HG03066 (cell line): Measurements from ENCODE around the gene PRKCH.
"Not testable (repeated sequence)": the region's sequence is repeated elsewhere in the genome, so short reads cannot be mapped to it uniquely, and the experiment has no call there.

Source experiments
- ATAC-seq: cut with Tn5 transposase; IDR thresholded peaks from one replicate; pipeline ENCODE4 v1.9.1; 2021; ENCODE audit warnings: low read depth; ENCODE audit not compliant: unreplicated experiment

The PRKCH gene

DNA sequence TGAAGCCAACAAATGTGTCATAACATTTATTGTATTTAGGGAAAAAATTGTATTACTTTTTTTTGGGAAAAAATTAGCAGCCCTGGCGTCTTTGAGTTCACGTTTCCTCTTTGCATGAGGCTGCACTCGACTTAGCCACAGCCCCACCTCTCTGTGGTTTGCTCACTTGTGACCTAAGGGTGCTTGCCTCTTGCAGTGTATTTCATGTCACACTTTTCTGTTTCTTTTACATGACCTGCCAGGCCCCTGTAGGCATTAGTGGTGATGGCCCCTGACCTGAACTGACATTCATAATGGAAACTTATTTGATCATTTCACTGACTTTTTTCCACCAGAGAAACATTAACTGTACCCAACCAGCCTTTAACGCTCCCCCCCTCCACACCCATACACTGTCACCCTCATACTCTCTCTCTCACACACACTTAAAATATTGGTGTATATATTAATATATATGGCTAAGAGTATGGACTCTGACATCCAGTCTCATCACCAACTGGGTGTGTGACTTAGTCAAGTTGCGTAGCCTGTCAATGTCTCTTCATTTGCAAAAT is 122.9 kb downstream of the PRKCH start:
- peak; percentile 83 for ATAC-seq

GRCh38 chr14:61451491-61451890 is 130.1 kb downstream of the PRKCH start:
- no peak for ATAC-seq

- ATAC-seq = no peak
Observed at GRCh38 chr14:61451891-61452400, 130.6 kb downstream of the PRKCH start.

- ATAC-seq = no peak
Observed at GRCh38 chr14:61452452-61452851, 131.1 kb downstream of the PRKCH start.

- ATAC-seq = no peak
Observed at GRCh38 chr14:61453103-61453767, 131.9 kb downstream of the PRKCH start.

GRCh38 chr14:61454545-61454944 is 133.2 kb downstream of the PRKCH start:
- ATAC-seq = no peak

DNA sequence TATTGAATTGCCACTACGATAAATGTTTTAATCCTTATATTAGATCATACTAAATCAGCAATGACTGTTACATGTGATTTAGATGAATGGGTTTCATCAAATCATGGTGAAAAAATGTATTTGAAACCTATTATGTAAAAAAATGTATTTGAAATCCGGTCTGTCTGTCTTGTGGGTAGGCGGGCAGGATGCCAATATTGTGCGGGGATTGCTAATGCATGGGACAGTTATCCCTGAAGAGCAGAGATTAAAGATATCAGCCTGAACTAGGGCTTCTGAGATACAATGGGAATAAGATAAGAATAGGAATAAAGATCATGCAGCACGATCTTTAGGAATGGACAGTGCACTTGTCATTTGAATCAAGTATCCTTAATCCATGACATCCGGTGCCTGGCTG is 134.0 kb downstream of the PRKCH start:
- ATAC-seq = no peak

DNA sequence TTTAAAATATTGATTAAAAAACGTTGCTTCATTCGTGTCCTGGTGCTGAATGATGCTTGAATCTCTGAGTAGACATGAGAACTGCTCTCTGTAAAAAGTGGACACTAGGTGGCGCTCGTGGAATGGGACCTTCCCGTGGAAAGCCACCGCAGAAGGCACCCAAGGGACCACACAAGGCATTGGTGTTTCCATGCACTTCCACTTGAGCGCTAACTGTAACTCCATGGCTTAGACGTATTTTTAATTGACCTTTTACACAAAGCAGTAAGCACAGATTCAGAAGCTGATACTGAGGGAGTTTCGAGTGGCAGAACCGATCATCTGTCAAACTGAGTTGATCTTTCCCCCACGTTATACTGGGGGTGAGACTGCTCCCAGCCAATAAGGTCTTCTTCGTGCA is 135.3 kb downstream of the PRKCH start:
- ATAC-seq = no peak

GRCh38 chr14:61458766-61459165 is 137.4 kb downstream of the PRKCH start:
- ATAC-seq = no peak

GRCh38 chr14:61459229-61459628 is 137.8 kb downstream of the PRKCH start:
- no peak for ATAC-seq

DNA sequence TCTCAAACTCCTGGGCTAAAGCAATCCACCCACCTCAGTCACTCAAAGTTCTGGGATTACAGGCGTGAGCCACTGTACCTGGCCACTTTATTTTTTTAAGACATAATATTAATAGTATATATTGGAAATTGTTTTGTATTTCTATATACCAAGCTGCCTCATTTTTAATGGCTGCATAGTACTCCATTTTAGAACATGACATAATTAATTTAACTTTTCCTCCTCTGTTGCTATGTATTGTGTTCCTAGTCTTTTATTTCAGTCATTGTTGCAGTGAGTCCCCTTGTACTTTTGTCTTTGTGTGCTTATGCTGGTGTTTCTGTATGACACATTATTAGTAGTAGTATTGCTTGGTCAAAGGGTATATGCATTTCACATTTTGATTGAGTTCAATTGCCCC is 138.7 kb downstream of the PRKCH start:
- no peak for ATAC-seq

DNA sequence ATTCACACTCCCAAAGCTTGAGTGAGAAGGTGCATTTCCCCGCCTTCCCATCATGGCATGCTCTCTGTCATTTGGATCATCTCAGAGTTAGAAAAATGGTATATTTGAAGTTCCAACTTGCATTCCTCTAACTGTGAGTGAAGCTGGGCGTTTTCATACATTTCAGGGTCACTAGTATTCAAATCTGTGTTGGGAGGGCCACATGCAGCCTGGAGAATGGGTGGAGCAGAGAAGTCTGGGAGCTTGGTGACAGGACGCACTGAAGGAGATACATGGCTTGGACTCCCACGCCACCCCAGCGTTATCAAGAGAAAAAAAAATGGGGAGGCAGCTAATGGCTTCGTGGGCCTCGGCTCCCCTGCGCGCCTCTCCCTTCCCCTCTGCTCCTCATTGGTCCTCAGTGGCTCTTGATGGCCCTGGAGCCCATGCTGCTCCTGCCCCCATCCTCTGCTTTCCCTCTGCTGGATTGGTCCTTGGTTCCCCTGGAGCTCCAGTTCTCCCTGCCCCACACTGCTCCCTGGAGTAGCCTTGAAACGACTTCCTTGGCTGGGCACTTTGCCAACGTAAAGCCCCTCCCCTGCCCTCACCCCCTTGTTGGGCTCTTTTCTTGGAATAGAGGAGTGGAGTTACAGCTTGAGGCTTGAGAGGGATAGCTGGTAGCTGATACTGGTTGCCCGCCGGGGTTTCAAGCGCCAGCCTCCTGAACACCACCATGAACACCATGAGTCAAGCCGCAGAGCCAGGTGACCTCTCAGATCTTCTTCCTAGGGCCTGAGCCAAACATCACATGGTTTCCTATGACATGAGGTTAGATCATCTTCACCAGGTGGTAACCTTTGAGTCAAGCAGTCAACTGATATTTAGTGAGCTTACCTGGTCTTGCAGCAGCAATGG is 139.6 kb downstream of the PRKCH start:
- ATAC-seq = no peak

- no peak for ATAC-seq
Observed at GRCh38 chr14:61461808-61462275, 140.5 kb downstream of the PRKCH start.

- ATAC-seq = no peak
Observed at GRCh38 chr14:61462566-61463193, 141.3 kb downstream of the PRKCH start.

DNA sequence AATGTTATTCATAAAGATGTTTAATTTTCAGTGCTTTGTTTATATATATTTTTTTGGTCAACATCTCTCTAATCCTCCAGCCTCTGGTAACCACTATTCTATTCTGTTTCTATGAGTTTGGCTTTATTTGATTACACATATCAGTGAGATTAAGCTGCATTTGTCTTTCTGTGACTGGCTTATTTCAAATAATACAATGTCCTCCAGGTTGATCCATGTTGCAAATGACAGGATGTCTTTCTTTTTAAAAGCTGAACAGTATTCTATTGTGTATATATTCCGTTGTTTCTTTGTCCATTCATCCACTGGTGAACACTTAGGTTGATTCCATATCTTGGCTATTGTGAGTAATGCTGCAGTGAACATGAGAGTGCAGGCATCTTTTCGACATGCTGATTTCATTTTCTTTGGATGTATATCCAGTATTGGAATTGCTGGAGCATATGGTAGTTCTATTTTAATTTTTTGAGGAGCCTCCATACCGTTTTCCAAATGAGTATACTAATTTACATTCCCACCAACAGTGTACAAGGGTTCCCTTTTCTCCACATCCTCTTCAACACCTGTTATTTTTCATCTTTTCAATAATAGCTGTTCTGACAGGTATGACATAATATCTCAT is 142.4 kb downstream of the PRKCH start:
- no peak for ATAC-seq

DNA sequence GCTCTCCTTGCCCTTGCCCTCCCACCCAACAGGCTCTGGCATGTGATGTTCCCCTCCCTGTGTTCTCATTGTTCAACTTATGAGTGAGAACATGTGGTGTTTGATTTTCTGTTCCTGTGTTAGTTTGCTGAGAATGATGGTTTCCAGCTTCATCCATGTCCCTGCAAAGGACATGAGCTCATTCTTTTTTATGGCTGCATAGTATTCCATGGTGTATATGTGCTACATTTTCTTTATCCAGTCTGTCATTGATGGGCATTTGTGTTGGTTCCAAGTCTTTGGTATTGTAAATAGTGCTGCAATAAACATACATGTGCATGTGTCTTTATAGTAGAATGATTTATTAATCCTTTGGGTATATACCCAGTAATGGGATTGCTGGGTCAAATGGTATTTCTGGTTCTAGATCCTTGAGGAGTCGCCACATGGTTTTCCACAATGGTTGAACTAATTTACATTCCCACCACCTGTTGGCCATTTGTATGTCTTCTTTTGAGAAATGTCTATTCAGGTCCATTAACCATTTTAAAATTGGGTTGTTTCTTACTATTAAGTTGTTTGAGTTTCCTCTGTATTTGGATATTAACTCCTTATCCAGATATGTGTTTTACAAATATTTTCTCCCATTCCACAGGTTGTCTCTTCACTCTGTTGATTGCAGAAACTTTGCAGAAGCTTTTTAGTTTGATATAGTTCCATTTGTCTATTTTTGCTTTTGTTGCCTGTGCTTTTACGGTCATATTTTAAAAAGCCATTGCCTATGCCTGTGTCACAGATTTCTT is 143.4 kb downstream of the PRKCH start:
- not testable (repeated sequence) for ATAC-seq

GRCh38 chr14:61466249-61466904 is 145.0 kb downstream of the PRKCH start:
- ATAC-seq = no peak

GRCh38 chr14:61466905-61467280 is 145.5 kb downstream of the PRKCH start:
- ATAC-seq = no peak

- no peak for ATAC-seq
Observed at GRCh38 chr14:61467296-61467695, 145.9 kb downstream of the PRKCH start.
